HEK293T (cell line): ENCODE measurements around the gene PSMB7.

Experiments
- BHLHE40 ChIP-seq: fragments of 450-650 bp; IDR thresholded peaks from 2 replicates; pipeline ENCODE4 v1.6.1; 2016; ENCODE audit warnings: mild to moderate bottlenecking, moderate library complexity, borderline replicate concordance
- CTBP1 ChIP-seq: fragments of 450-650 bp; IDR thresholded peaks from 2 replicates; pipeline ENCODE4 v1.6.1; 2016; ENCODE audit warnings: borderline replicate concordance
- FOXK2 ChIP-seq: fragments of 450-650 bp; IDR thresholded peaks from 2 replicates; pipeline ENCODE4 v1.6.1; 2016; ENCODE audit warnings: mild to moderate bottlenecking
- FOXM1 ChIP-seq: fragments of 450-650 bp; IDR thresholded peaks from 2 replicates; pipeline ENCODE4 v1.6.1; 2017; ENCODE audit warnings: mild to moderate bottlenecking, borderline replicate concordance
- HDGF ChIP-seq: fragments of 450-650 bp; IDR thresholded peaks from 2 replicates; pipeline ENCODE4 v1.6.1; 2017; ENCODE audit warnings: antibody characterized with exemption, borderline replicate concordance
- PKNOX1 ChIP-seq: fragments of 450-650 bp; IDR thresholded peaks from 2 replicates; pipeline ENCODE4 v1.6.1; 2016
- SP1 ChIP-seq: fragments of 450-650 bp; IDR thresholded peaks from 2 replicates; pipeline ENCODE4 v1.6.1; 2017
- SUZ12 ChIP-seq: fragments of 450-650 bp; IDR thresholded peaks from 2 replicates; pipeline ENCODE4 v1.6.1; 2016; ENCODE audit warnings: mild to moderate bottlenecking
- TARDBP ChIP-seq: fragments of 450-650 bp; IDR thresholded peaks from 2 replicates; pipeline ENCODE4 v1.6.1; 2016
- ZNF384 ChIP-seq: fragments of 450-650 bp; IDR thresholded peaks from 2 replicates; pipeline ENCODE4 v1.6.1; 2016

GRCh38 chr9:124303762-124304161 lies 111.5 kb downstream of the PSMB7 start:
- no peak for TF ChIP-seq HDGF
- no peak for TF ChIP-seq TARDBP
- no peak for TF ChIP-seq SUZ12
- TF ChIP-seq BHLHE40, result no peak
- no peak for TF ChIP-seq PKNOX1
- TF ChIP-seq SP1, result no peak
- TF ChIP-seq FOXK2, result no peak
- TF ChIP-seq CTBP1, result no peak
- TF ChIP-seq ZNF384, result no peak
- no peak for TF ChIP-seq FOXM1
